Measurements from ENCODE around the gene PAX8.

DNA sequence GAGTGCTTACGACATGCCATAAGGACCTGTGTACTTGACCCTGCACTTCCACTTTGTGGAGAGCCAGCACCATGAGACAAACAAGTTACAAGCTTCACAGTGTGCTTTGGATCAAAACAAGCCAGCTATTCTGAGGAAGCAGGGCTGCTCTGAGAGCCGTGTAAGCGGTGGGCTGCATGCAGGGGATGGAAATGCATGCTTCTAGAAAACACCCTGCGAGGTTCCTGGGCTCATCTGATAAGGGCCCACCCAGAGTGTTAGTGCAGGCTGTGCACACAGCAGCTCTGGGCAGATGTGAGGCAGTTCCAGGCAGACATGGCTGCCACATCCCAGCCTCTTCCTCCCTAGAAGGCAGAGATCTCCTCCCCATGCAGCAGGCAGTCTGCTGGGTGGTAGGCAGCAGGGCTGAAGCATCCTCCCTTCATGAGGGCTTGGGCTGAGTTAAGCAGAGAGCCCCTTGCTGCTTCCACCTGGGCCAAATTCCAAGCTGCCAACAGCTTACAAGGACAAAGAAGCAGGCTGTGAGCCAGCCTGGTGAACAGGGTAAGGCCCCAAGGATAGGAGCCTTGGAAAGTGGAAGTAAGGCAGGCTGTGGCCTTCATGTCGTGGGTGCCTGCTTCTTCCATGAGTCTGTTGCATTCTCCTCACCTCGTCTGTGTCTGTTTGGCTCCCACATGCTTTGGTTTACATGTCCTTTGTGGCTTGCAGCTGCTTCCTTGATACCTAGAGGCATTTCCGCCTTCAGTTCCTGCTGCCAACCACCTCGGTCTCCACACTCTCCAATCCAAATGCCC lies 97.3 kb downstream of the PAX8 start:
- TF ChIP-seq CTCF (conservative IDR thresholded peaks at IDR 0.05) (no peak), ZFX (IDR thresholded peaks at IDR 0.05) (no peak)
